Measurements from ENCODE around the gene GRK3.

DNA sequence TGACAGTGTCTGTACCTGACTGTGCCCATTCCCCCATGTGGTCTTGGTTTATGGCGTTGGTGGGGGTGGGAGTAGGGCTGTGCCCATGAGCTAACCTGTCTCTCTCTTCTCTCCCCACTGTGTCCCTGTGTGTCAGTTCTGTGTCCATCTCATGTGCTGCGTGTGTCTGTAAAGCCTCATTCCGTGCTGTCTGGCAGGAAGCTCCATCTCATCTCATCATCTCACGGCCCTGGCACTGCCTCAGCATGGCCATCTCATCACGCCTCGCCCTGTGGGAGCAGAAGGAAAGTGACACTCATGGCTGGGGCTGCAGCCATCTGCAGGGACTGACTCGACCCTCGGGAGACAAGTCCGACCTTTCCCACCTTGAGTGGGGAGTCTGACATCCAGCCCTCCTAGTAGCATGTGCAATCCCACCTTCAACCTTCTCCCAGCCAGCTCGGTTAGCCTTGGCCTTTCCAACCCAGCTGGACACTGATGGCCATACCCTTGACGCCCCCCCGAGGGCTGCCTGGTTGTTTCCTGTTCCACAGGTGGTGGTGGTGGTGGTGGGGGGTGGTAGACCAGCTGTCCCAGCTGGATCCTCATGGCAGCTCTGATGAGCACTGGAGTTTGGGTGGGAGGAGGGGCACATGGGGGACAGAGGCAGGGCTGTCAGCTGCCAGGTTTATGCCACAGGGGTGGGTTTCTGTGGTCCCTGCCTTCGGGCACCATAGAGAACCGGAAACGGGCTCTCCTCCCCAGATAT, 196.5 kb downstream of the GRK3 start:
- TF ChIP-seq, protein P1, sequence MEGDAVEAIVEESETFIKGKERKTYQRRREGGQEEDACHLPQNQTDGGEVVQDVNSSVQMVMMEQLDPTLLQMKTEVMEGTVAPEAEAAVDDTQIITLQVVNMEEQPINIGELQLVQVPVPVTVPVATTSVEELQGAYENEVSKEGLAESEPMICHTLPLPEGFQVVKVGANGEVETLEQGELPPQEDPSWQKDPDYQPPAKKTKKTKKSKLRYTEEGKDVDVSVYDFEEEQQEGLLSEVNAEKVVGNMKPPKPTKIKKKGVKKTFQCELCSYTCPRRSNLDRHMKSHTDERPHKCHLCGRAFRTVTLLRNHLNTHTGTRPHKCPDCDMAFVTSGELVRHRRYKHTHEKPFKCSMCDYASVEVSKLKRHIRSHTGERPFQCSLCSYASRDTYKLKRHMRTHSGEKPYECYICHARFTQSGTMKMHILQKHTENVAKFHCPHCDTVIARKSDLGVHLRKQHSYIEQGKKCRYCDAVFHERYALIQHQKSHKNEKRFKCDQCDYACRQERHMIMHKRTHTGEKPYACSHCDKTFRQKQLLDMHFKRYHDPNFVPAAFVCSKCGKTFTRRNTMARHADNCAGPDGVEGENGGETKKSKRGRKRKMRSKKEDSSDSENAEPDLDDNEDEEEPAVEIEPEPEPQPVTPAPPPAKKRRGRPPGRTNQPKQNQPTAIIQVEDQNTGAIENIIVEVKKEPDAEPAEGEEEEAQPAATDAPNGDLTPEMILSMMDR (conservative IDR thresholded peaks at IDR 0.05; ENCODE audit: low read depth, low read length): no peak
- no peak for TF ChIP-seq EZH2 (IDR thresholded peaks at IDR 0.05; ENCODE audit: borderline replicate concordance, low read depth, low read length, poor library complexity, severe bottlenecking)

All from A673 (cell line).